SU-DHL-6 (cell line): Measurements from ENCODE around the gene DDX59.

Source experiments
- EZH2phosphoT487 ChIP-seq: fragments of 200-600 bp; sonication (generic), shearing (Covaris generic); conservative IDR thresholded peaks from 2 replicates; pipeline ENCODE4 v1.6.1; 2018; ENCODE audit warnings: mild to moderate bottlenecking, antibody characterized with exemption, low read length, moderate library complexity, mixed read lengths
- TF ChIP-seq, protein P1 (sequence below): fragments of 200-600 bp; sonication (generic); IDR thresholded peaks from one replicate; pipeline ENCODE4 v1.5.1; 2017; ENCODE audit warnings: antibody characterized with exemption, mild to moderate bottlenecking, low read length, moderate library complexity; ENCODE audit not compliant: insufficient read depth, poor library complexity, severe bottlenecking

DNA sequence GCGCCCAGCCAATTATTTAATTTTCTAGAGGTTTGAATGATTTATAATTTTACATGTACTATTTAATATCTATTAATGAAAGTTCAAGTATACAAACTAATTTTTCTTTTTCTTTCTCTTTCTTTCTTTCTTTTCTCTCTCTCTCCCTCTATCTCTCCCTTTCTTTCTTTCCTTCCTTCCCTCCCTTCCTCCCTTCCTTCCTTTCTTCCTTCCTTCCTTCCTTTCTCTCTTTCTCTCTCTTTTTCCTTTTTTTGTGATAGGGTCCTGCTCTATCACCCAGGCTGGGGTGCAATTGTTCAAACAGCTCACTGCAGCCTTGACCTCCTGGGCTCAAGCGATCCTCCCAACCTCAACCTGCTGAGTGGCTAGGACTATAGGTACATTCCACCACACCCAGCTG is 33.0 kb downstream of the DDX59 start:
- TF ChIP-seq, protein P1, sequence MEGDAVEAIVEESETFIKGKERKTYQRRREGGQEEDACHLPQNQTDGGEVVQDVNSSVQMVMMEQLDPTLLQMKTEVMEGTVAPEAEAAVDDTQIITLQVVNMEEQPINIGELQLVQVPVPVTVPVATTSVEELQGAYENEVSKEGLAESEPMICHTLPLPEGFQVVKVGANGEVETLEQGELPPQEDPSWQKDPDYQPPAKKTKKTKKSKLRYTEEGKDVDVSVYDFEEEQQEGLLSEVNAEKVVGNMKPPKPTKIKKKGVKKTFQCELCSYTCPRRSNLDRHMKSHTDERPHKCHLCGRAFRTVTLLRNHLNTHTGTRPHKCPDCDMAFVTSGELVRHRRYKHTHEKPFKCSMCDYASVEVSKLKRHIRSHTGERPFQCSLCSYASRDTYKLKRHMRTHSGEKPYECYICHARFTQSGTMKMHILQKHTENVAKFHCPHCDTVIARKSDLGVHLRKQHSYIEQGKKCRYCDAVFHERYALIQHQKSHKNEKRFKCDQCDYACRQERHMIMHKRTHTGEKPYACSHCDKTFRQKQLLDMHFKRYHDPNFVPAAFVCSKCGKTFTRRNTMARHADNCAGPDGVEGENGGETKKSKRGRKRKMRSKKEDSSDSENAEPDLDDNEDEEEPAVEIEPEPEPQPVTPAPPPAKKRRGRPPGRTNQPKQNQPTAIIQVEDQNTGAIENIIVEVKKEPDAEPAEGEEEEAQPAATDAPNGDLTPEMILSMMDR: no peak
- no peak for TF ChIP-seq EZH2phosphoT487
